Hematopoietic multipotent progenitor cell treated with erythropoietin and hydrocortisone succinate and interleukin-3 and kit ligand, for 6 days (in vitro differentiated cells): Measurements from ENCODE around the gene TRNP1.
A peak's percentile ranks its signal among the peaks of the same experiment; 100 is the strongest.
"Not testable (repeated sequence)": the region's sequence is repeated elsewhere in the genome, so short reads cannot be mapped to it uniquely, and the experiment has no call there.

Experiments used
- DNase-seq: peaks from one replicate; pipeline ENCODE4 v3.0.0-alpha.2; 2015

The TRNP1 gene

DNA sequence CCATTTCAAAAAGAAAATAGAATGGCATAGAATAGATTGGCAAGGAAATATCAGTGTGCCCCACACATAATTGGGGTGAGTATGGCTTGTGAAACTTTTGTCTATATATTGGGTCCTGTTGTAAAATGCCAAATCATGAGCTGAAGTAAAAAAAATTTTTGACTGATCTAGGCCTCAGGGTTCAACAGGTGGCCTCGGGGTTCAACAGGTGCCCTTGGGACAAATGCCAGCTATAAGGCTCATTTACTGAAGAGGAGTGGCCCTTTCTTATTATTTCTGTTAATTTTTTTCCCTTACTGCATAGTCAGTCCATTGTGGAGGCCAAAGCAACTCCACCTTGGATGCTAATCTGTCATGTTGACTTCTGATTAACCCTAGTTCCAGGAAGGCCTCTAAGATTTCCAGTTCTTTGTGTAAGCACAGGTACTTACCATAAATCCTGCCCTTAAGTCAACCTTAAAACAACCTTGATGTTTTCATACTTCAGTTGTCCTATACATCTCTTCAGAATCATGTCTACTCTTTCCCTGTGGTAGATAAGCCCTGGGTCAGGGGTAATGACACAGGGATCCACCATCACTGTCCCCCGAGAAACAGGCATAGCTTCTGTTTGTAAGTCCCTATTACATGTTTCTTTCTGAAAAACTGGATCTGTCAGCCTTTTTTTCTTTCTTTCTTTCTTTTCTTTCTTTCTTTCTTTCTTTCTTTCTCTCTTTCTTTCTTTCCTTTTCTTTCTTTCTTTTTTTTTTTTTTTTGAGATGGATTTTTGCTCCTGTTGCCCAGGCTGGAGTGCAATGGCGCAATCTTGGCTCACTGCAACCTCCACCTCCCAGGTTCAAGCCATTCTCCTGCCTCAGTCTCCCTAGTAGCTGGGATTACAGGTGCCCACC lies 16.6 kb upstream of the TRNP1 start:
- no peak for DNase-seq

DNA sequence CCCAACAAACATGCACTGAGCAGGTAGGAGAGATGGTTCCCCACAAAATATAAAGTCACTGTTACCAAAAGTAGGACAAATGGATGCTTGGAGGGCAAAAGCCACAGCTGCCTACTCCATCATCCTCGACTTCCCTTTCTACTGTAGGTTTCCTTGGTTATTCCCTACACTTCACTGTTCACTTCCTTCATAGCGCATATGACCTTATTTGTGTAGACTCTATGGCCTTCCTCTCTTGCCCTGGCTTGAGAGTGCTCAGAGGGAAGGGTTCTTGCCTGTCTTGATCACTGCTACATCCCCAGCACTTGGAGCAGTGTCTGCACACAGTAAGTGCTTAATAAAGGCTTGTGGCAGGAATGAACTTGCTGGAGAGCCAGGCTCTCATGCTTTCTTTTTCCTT lies 14.6 kb upstream of the TRNP1 start:
- DNase-seq: no peak

DNA sequence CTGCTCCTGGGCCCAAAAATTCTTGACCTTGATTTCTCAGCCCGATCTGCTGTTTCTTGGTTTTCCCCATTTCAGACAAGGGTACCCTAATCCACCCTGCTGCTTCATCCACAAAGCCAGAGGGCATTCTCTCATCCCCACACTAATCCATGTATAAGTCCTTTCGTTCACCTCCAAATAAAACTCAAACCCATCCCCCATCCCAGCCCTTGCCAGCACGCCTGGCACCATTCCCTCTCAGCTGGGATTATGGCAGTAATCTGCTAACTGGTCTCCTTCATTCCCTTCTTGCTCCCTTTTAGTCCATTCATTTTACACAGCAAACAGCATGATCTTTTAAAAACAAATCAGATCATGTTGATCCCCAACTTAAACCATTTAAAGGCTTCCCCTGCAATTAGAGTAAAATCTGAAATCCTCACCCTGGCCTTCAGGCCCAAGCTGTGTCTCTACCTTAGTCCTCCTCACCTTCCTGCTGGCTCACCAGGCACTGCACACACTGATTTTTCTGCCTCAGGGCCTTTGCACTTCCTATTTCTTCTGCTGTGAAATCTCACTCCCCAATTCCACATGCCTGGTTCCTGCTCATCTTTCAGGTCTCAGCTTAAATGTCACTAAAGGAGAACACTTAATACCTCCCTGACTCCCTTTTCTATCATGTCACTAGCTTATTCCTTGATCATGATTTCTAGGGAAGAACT lies 12.2 kb upstream of the TRNP1 start:
- DNase-seq: no peak

DNA sequence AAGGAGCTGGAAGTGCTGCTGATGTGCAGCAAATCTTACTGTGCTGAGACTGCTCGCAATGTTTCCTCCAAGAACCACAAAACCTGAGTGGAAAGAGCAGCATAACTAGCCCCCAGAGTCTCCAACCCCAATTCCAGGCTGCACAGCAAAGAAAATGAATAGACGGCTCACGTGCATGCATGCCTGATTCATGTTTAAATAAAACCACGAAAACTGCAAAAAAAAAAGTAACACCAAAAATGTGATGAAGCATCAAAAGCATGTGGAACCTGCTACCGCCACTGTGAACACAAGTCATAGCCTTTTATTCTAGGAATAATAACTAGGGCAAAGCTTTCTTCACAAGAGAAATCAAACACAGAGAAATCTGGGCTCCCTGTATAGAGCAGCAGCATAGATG lies 9.6 kb upstream of the TRNP1 start:
- no peak for DNase-seq

DNA sequence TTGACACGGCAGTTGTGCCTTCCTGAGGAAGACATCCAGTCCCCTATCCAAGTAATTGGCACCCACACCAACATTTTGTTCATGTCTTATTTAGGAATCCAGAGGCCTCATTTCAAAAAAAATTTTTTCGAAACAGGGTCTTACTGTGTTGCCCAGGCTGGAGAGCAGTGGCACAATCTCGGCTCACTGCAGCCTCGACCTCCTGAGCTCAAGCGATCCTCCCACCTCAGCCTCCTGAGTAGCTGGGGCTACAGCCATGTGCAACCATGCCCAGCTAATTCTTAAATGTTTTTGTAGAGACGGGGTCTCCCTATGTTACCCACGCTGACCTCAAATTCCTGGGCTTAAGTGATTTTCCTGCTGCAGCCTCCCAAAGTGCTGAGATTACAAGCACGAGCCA lies 9.2 kb upstream of the TRNP1 start:
- DNase-seq: no peak

DNA sequence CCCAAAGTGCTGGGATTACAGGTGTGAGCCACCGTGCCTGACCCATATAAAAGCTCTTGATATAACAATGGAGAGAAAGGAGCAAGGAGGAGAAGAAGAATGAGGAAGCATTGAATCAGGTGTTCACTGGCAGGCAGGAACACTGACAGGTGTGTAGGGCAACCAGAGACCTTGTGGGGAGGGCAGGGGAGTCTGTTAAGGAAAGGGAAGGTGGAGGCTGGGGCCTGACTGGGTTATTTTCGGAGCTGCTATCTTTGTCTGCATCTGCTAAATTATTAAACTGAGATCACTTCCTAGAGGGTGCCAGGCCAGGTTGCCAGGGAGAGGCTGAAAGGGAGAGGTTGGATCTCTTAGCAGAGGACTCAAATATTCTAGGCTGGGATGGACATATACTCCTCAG lies 6.8 kb upstream of the TRNP1 start:
- no peak for DNase-seq

DNA sequence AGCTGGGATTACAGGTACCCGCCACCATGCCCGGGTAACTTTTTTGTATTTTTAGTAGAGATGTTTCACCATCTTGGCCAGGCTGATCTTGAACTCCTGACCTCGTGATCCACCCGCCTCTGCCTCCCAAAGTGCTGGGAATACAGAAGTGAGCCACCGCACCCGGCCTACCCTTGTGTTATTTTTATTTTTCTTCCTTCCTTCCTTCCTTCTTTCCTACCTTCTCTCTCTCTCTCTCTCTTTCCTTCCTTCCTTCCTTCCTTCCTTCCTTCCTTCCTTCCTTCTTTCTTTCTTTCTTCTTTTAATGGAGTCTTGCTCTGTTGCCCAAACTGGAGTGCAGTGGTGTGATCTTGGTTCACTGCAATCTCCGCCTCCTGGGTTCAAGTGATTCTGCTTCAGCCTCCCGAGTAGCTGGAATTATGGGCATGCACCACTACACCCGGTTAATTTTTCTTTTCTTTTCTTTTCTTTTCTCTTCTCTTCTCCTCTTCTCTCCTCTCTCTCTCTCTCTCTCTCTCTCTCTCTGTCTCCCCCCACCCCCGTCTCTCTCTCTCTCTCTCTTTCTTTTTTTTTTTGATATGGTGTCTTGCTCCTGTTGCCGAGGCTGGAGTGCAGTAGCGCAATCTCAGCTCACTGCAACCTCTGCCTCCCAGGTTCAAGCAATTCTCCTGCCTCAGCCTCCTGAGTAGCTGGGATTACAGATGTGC lies 3.9 kb upstream of the TRNP1 start:
- DNase-seq: not testable (repeated sequence)

DNA sequence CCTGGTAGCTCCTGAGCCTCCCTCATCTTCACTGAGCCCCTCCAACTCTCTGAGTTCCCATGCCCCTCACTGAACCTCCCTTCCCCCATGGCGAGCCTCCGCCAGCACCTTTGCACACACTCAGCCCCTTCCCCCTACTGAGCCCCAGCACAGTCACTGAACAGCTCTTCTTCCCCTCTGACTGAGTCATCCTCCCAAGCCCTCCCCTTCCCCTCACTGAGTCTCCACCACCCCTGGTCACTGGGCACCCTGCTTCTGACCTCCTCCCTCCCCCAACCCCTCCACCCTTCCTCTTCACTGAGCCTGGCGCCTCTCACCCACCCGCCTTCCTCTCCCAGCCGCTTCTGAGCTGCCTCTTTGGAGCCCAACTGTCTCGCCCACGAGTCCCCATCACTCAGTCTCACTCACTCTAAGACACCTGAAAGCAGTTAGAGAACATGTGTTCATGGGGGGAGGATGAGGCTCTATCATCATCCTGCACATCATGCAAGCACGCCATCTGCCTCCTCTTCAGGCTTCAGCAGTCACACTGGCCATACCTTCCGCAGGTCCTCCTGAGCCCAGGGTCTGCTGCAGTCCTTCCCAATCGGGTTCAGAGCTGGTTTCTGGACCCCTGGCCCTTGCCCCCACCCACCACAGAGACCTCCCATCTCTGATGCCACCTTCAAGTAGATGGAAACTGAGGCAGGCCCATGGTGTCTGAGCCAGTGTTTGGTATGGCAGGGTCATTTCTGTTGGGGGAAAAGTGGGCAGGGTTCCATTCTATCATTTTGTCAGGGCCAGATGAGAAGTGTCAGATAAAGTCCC lies 2.0 kb upstream of the TRNP1 start:
- DNase-seq: no peak

DNA sequence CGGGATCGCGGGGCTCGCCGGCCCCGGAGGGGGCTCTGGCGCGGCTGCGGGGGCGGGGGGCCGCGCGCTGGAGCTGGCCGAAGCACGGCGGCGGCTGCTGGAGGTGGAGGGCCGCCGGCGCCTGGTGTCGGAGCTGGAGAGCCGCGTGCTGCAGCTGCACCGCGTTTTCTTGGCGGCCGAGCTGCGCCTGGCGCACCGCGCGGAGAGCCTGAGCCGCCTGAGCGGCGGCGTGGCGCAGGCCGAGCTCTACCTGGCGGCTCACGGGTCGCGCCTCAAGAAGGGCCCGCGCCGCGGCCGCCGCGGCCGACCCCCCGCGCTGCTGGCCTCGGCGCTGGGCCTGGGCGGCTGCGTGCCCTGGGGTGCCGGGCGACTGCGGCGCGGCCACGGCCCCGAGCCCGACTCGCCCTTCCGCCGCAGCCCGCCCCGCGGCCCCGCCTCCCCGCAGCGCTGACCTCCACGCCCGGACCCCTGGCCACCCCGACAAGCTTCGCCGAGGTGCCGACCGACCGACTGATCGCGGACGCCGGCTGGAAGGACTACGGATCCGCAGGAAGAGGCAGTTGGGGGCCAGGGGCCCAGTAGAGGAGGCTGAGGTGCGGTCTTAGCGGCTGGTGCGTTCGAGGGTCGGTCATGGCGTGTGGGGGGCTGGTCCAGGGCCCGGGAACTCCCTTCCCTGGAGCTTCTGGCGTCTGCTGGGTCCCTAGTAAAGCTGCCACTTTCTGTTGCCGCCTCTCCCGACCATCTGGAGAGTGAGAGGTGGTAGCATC lies 711 bp downstream of the TRNP1 start:
- no peak for DNase-seq

DNA sequence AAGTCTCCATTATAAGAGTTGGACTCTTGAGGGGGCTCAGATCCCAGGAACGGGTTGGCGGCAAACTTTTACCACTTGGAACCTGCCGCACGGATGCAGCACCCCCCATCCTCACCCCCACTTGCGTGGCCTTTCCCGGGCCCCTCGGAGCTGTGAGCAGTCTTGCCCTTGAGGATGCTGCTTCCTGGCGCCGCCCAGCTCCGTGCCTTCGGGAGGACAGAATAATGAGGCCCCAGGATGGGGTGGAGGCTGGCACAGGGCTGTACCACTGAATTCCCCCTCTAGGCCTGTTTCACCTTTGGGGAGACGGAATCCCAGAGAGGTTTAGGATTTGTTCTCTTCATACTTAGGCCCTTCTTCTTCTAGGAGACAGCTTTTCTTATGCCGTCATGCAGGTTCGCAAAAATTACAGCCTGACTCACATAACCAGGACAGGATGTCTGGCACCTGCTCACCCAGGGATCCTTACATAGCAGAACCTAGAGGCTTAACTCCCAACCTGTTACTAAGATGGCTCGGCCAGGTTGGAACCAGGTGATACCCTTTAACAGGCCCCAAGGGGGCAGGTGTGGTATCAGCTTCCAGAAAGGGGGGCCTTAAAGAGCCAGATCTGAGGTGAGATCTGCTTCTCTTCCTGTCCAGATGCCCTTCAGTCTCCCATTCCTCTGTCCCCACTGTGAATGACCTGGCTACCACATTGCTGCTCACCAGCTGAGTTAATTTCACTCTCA lies 1.5 kb downstream of the TRNP1 start:
- no peak for DNase-seq

DNA sequence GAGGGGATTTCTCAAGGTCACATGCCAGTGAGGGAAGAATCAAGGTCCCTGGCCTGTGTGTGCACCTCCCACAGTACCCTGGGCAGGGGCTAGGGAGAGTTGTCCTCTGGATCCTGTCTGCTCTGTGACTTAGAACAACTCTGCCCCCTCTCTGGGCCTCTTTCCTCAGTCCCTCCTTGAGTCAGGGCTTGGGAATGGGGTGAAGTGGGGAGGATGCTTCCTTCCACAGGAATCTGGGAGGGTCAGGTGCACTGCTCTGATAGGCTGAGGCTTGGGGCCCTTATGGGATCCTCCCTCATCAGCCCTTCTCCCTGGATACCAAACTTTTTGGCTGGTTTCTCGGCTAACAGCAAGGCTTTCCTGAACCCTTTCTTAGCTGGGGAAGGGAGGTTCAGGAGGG lies 2.5 kb downstream of the TRNP1 start:
- no peak for DNase-seq

DNA sequence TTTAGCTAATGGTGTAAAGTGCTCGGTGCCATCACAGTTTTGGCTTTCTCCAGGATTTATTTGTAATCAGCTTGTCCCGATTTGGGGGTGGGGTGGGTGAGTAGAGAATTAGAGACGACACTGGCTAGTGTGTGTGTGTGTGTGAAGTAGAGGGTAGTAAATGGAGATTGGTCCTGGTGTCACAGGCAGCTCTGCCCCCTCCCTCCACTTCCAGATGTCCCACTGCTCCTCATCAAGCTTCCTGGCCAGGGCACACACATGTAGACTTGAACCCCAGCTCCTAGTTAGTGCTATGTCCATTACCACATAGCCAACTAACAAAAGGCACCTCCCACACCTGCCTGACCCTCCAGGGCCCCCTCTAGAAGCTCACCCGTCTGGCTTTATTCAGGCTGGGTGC lies 3.2 kb downstream of the TRNP1 start:
- DNase-seq: no peak

DNA sequence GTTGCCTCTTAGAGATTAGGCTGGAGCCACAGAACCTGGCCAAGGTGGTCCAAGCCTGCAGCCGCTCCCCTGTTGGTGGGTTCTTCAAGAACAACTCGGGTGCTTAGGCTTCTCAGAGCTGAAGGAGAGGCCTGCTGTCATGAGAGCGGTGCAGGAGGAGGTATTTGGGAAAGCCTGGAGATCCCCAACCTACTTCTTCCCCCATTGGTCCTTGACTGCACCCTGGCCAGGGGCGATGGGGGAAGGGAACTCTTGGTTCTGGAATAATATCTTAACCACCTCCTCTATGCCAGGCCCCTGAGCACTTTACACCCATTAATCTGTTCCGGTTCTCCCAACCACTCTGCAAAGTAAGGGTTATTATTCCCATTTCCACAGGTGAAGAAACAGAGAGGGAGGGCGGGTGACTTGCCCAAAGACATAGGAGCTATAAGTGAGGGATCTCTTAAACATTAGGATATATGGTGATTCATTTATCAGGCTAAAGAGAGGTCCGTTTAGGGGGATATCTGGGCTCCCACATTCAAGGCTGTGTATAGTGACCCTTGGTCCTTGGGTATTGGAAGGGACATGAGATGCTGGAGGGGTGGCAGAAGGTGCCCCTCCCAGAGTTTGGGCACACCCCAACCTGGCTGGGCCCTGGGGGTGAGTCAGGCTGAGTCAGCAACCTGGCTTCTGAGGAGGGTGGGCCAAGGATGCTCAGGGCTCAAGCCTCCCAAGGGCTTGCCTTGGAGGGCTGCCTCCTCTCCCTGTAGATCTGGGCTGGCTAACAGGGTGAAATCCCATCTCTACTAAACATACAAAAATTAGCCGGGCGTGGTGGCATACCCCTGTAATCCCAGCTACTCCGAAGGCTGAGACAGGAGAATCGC lies 5.2 kb downstream of the TRNP1 start:
- no peak for DNase-seq

DNA sequence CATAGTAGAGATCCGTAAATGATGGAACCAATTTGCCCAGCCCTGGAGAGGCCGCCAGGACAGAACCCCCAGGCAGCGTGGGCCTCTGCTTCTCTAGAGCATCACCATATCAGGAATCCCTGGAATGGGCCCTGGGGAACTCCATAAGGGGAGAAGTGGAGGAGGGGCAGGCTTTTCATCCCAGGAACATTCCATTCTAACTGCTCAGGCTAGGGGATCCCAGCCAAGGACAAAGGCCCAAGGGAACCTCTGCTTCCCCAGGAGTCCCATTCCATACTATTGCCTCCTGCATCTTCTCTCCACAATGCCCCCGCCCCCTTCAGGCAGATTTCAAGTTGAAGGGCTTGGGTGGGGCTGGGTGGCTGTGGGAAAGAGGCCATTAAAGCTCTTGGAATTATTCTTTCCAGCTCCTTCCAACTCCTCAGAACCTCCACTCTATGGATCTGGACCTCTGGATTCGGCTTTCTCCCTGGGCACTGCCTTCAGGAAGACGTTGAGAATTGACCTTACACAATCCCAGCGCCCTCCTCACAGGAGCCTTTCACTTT lies 6.0 kb downstream of the TRNP1 start:
- DNase-seq: no peak

DNA sequence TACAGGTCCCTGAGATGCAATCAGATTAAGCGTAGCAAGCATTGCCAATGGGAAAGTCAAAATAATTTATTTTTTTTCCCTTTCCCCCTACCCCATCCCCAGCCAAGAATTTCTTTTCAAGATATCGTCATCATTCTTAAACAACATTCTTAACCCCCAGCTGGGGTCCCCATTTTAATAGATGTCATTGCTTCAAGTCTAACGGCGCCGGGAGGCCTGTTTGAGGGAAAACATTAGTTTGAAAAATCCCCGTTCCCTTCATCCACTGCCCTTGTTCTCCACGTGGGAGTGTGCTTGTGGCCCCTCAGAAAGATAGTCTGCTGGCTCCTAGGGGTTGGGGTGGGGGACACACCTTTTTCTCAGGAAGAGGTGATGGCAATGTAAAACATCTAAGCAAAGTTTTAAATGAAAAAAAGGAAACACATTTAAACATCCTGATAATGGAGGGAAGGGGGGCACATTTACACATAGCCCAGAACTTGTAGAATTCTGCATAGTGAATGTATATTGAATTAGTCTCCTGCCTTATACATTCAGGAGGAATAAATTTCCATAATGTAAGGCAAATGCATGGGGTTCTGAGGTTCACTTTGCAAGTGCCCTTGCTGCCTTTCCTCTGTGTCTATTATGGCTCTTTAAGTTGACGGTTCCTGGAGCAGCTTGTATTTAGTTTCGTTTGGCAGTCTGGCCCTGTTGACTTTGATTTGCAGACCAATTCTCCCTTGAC lies 6.8 kb downstream of the TRNP1 start:
- DNase-seq: no peak

DNA sequence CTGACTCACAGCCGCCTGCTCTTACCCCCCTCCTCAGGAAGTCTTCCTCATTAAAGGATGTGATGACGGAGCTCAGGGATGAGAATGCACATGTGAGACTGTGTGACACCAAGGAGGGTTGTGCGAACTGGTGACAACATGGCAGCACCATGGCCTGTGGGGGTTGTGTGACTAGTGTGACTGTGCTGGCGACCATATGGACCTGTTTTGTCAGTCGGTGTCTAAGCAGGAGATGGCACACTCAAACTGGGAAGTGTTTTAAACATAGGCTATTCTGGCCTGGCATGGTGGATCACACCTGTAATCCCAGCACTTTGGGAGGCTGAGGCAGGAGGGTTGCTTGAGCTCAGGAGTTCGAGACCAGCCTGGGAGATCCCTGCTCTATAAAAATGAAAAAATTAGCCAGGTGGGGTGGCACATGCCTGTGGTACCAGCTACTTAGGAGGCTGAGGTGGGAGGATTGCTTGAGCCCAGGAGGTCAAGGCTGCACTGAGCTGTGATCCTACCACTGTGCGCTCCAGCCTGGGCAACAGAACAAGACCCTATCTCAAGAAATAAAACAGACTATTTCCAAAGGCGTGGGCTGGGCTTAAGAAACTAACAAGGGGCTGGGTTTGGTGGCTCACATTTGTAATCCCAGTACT lies 7.4 kb downstream of the TRNP1 start:
- DNase-seq: no peak

DNA sequence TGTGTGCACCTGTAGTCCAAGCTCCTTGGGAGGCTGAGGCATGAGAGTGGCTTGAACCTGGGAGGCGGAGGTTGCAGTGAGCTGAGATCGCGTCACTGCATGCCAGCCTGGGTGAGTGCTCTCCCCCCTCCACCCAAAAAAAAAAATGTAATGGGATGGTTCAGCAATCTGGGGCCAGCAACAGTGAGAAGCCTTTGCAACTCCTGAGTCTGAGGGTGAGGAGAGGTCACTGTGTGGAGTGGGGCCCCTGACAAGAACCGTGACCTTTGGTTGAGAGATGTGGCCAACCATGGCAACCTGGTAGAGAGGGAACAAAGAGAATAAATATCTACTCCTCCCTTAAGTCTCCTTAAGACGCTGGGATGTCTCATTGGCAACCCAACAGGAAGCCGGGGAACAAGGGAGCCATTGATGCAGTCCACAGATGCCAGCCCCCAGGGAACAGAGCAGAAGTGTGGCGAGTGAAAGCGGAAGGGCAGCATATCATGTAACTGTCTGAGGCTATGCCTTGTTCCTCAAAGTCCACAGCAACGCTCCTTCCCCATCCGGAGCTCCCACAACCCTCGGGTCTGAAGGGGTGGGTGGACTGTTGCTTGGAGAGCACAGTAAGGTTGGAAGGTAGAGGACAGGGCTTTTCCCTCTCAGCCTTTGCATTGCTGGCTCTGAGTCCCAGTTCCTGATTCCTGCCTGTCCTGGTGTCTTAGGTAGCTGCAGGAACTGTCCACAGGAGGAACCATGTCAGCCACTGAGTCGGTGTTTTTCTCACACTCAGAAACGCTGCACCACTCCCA lies 8.3 kb downstream of the TRNP1 start:
- peak; percentile 69 for DNase-seq
